HG02943 (cell line): ENCODE measurements around the gene APIP.

Experiments used
- ATAC-seq: cut with Tn5 transposase; IDR thresholded peaks from one replicate; pipeline ENCODE4 v1.9.1; 2021; ENCODE audit warnings: mild to moderate bottlenecking, low read depth, moderate library complexity; ENCODE audit not compliant: unreplicated experiment

APIP gene

DNA sequence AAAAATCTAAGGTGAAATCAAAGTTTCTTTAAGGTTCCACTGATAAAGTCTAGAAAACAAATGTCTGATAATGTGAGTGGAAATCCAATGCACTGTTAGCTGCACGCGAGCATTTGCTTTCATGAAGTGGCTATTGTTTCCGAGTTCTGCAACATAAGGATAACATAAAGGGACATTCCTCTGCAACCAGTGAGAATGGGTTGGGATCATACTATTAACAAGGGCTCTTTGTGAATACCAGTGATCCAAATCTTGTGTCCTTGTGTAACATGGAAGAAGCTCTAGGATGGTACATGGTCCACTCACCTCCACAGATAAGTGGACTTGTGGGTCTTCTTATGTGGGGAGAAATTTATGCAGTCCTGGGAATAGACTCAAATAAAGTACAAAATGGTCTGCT lies 24.6 kb downstream of the APIP start:
- no peak for ATAC-seq

DNA sequence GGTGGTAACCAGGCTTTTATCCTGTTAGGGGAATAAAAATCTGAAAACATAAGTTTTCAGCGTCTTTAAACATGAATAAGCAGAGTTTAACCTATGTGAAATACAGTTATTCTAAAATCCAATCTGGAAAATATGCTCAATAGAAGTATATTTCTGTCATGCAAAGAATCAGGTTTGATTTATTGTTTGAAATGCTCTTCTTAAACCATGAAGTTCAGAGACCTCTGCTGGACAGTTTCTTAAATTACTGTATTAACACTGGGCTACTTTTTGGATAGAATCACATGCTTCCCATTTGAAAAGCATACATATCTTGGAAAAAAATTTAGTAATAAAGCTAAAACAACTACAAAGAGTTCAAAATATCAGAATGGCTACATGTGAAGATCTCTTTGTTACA lies 25.4 kb downstream of the APIP start:
- ATAC-seq, result no peak

DNA sequence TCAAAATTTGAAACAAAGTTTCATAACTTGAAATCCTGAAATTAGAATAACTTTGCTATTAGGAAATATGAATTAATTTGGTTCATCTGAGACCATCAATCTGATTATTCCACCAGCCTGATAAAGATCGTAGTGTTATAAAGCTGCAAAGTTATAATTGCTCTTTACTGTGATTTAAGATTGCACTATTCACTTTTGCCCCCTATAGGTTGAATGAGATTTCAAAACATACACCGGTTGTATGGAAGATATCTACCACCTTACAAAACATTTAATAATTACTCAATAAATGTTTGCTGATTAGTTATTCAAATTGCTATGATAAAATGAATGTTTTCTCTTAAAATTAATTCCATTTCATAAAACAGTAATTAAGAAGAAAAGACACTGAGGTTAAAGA lies 26.1 kb downstream of the APIP start:
- ATAC-seq, result no peak

DNA sequence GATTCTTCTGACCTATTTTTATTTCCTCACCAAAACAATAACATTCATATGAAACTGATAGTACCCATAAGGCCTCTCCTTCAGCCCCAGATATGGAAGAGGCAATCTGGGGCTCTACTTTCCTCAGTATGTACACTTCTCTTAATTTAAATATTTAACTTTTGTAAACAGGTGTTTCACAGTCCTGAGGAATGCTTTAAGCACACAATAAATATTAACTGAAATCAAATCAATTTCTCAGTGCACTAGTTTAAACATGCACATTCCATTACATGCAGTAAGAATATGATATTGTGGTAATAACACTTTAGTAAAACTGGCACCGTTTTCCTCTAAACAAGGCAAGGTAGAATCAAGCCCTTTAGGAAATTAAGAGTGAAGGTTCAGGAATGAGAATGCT lies 28.9 kb downstream of the APIP start:
- ATAC-seq, result no peak

DNA sequence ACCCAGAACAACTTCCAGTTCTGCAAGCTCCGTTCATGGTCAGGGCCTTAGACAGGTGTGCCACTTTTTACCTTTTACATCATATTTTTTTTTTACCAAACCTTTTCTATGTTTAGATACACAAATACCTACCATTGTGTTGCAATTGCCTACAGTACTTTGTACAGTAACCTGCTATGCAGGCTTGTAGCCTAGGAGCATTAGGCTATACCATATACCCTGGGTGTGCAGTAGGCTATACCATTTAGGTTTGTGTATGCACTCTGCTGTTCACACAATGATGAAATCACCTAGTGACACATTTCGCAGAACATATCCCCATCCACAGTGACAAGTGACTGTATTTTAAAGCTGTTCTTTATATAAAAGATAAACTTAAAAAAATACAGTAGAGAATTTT lies 29.6 kb downstream of the APIP start:
- no peak for ATAC-seq

DNA sequence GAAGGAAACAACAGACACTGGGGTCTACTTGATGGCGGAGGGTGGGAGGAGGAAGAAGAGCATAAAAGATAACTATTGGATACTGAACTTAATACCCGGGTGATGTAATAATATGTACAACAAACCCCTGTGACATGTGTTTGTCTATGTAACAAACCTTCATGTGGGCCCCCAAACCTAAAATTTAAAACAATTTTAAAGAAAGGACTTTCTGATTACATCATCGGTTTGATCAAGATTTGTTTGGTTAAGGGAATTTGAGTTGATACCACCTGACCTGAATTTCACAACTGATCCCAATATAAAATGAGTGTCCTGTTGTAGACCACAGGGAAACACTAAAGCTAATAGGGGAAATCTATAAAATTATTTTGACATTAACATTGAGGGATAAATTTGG lies 34.3 kb downstream of the APIP start:
- ATAC-seq, result no peak

DNA sequence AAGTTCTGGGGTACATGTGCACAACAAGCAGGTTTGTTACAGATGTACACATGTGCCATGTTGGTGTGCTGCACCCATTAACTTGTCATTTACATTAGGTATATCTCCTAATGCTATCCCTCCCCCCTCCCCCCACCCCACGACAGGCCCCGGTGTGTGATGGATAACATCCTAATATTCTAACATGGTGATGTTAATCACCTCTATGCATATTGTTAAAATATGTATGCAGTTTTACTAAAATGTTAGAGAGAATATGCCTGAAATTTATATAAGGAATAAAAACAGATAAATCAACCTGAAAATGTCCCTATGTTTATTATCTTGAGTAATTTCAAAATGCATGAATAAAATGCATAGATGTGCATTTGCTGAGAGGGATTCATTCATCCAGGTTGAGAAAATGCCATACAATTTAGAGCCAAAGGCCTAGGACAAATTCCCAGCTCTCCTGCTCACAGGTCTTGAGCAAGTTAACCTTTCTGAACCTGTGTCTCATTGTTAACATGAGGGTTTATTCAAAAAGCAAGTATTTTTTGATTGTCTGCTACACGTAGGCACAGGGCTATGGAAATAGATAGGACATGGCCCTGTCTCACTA lies 38.7 kb downstream of the APIP start:
- no peak for ATAC-seq

DNA sequence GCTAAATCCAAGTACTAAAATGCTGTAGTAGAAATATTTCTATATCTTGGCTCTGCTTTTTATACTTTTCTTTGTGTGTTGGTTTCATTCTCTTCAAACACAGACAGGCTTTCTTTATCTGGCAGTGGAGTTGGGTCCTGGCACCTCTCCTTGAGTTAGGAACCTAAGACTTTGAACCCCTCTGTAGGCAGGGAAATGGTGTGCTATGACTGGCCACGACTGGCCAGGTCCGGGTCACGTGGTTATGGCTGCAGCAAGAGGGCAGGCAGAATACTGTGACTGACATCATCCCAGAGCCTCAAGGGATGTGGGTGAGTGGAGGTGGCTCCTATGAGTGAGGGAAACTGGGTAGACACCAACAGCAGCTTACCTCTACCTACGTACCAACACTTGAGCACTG lies 42.0 kb downstream of the APIP start:
- no peak for ATAC-seq

DNA sequence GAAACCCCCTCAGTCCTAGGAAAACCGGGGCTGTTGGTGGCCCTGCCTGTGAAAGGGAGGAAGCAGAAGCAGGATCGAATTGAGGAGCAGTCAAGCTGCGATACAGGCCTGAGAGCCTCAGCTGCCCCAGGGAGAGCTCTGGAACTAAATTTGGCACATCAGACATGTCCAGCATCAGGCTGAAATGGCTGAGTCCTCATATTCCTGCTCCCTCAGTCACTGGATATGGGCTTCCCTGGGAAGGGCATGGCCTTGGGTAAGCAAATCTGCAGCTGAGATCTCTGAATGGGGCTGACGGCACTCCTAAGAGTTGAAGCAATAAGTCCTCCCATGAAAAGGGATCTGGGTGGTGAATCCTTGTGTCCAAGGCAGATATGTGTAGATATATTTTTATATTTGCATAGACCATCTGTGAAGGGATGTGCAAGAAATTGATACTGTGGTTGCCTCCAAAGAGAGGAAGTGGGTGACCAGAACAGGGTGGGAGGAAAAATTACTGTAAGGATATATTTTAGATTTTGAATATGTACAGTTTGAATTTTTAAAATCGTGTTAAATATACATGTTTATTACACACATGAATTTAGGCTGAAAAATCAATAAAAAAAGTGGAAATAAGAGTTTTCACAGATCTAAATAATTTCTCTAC lies 45.5 kb downstream of the APIP start:
- ATAC-seq, result no peak

DNA sequence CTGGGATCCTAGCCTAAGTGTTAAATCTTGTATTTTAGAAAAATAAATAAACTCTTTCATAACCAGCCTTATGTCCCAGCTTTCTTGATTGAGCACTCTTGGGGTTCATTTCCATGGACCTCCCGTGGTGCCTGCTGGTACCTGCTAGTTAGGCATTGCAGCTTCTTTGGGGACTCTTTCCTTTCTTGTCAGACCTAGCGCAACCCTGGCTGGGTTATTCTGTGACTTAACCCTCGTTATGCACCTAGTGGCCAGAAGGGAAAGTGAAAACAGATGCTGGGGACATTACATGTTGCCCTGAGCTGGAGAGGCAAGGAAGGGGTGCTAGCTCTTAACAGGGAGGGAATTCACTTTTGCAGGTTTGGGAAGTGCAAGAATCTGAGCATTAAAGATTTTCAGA lies 46.8 kb downstream of the APIP start:
- ATAC-seq, result no peak

DNA sequence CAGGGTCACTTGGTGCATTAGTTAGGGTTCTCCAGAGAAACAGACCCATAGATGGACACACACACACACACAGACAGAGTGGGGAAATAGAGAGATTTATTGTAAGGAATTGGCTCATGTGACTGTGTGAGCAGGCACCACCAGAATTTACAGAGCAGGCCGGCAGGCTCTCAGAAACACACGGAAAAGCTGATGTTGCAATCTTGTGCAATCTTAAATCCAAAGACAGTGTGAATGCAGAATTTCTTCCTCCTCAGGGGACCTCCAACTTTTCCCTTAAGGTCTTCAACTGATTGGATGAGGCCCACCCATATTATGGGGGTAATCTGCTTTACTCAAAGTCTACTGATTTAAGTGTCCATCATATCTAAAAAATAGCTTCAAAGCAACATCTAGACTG lies 49.8 kb downstream of the APIP start:
- no peak for ATAC-seq

DNA sequence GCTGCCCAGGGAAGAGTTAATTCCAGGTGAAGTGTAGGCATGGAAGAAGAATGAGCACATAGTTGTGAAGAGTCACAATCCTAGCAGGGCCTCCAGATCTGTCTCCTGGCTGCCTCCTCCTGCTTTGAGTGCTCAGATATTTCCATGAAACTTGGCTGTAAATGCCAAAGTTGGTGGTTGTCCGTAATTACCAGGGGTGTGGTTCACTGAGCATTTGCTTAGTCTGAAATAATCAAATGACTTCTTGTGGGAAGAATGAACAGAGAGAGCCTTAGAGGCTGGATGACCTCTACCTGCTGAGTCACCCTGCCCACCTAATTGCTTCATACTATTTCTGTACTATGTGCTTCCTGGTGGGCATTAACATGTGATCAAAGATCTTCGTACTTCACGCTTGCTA lies 50.9 kb downstream of the APIP start:
- ATAC-seq, result no peak

DNA sequence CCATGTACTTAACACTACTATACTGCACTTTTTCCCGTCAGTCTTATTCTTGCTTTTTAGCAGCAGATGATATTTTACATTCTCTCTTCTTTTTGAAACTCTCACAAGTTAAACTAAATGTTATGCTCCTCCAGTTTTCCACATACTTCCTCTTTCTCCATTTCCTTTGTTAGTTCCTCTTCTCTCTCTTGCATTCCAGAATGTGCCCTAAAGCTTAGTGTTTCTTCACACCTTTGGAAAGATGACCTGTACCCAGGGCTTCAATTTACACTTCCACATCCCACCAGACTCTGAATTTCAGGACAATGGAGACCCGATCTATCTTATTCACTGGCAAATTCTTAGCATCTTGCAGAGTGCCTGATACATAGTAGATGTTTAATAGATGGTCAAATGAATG lies 51.8 kb downstream of the APIP start:
- ATAC-seq, result no peak

DNA sequence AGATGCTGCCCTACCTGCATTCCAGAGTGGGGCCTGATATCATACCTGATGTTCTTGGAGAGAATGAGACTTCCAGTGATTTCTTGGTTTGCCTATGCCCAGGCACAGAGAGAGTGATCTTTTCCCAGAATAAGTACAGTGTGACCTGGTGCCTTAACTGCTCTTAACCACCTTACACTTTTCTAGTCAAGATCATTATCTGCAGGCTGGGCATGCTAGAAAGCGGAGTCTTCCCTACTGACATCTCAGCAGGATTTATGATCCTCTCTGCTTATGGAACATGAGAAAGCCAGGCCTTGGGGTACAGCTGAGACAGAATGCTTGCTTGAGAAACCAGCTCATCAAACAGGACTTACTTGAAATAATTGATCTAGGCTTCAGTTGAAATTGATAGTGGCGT lies 53.1 kb downstream of the APIP start:
- ATAC-seq, result no peak

DNA sequence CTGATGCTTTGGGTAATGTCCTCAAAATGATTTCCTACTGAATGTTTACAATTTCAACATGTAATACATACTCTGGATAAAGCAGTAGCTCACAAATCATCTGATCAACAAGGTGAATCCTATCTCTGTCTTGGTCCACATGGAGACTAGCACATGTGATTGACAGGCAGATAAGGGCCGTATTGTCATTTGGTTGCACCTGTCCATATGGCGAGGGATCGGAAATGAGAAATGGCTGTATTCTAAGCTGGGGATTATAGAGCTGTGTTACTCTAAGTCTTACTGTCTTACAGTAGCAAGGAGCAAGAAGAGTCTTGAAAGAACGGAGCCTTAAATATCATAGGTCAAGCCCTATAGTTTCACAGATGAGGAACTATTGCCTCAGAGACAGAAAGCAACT lies 55.7 kb downstream of the APIP start:
- no peak for ATAC-seq

DNA sequence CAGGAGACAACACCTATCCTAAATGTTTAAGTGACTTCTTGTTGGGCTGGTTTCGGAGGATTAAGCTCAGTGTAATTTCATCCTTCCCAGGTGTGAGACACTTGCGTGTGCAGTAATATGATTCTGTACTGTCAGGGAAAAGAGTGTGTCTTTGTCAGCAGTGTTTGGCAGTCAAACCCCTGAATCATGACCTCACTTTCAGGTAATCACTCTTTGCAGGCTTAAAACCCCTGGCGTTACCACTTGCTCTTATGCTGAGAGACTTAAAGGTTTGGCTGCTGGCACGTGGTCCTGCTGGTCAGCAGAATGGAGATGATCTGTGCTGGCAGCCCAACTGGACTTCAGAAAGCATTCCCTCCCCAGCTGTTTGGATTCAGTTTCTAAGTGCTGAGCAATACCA lies 56.1 kb downstream of the APIP start:
- no peak for ATAC-seq

DNA sequence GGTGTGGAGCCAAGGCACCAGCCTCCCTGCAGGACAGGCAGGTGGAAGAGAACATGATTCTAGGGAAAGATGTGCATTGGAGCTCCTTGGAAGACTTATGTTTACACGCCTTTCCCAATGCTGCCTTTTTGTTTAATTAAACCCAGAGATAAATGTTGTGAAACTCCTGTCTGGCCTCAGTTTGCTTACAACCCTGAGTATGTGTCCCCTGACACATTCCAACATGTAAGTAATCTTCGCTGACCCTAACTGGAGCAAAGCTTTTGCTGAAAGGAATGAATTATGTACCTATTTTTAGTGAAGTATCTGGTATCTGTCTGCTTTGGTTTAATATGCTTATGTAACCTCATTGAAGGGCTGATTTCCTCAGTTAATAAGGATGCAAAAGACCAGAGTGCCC lies 56.7 kb downstream of the APIP start:
- ATAC-seq, result no peak

DNA sequence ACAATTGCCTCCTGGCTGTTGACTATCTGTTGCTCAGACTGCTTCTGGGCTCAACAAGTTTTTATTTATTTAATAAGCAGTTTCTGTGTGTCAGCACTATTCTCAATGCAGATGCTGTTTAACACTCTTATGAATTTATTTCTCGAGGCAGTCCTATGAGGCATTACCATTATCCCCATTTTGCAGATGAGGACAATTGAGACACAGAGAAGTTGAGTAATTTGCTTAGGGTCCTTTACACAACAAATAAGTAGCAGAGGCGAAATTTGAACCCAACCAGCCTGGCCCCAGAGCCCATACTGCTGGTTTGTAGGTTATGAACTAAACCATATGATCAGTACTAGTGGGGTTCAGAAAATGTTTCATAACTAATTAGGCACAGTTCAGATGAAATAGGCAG lies 58.7 kb downstream of the APIP start:
- no peak for ATAC-seq

DNA sequence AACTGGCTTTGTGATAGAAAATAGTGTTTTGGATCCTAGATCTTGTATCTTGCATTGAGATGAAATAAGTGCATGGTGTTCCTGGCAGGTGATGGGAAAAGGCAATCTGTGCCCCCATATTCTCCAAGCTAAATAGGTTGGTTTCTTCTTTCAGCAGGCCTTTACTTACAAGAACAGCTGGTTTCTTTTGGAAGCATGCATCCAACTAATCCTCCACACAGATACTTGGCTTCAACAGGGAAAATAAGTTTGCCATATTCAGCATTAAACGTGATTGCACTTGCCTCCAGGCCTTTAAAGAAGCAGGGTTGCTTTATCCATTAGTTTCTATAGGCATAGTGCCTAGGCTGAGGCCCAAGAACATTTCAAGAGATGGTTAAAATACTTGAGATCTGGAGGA lies 59.9 kb downstream of the APIP start:
- no peak for ATAC-seq

DNA sequence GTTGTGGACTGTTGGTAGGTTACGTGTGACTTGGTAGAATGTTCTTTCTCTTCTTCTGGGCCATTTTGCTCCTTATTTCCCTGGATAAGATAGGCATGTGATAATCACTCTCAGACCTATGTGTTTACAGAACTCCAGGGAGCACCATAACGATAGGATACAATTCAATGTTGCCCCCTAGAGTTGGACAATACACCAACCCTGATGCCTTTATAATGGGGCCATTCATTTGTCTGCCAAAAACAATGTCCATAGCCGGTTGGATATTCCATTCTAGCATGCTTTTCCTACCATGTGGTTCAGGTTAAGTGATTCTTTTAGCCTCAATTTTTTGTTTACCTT lies 60.5 kb downstream of the APIP start:
- ATAC-seq, result no peak

DNA sequence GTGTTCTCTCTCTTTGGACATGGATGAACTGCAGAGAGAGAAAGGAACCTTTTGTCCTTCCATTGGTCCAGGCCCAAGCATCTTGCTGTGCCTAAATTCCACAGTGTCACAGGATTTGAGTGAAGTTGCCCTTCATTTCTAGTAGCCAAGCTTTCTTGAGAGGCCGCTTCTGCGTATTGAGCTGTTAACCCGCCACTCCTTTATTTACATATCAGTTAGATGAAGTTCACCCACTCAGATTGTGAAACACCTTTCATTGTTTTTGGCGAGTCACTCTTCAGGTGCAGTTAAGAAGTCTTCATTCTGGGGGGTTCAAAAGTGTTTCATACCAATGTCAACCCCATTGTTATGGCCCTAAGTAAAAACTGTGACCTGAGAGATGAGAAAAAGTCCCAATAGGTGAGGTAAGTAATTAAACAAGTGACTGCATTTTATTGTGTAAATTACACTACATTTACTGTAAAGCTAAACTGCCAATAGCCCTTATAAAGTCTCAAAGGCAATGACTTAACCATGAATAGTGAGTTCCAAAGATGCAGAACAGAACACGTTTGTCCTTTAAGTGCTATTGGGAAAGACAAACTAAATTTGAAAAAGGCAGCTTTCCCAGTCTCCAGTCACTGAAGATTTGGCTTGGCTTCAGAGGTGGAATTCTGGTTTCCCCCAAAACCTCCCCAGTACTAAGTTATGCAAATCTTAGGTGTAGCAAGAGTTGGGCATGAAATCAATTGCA lies 61.0 kb downstream of the APIP start:
- ATAC-seq, result no peak

DNA sequence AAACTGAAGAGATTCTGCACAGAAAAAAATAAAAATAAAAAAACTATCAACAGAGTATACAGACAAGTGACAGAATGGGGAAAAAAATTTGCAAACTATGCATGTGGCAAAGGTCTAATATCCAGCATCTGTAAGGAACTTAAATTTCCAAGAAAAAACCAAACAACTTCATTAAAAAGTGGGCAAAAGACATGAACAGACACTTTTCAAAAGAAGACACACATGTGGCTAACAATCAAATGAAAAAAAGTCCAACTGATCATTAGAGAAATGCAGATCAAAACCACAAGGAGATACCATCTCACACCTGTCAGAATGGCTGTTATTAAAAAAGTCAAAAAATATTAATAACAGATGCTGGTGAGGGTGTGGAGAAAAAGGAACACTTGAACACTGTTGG lies 64.3 kb downstream of the APIP start:
- no peak for ATAC-seq
